Suprapubic skin (tissue), 4 donors: ENCODE results near the gene SEM1. TPM values are rescaled to one million over a fixed set of nuclear protein-coding genes. Genes with fewer than 3 reads are reported as not detected.
A peak's percentile ranks its signal among the peaks of the same experiment; 100 is the strongest.
"Not testable (repeated sequence)": the region's sequence is repeated elsewhere in the genome, so short reads cannot be mapped to it uniquely, and the experiment has no call there.

ENCODE experiments used
- DNase-seq, 2 donors: peaks; one replicate each; pipeline ENCODE4 v3.0.0-alpha.2; 2019; ENCODE audit warnings: low spot score in 2 of 2
- H3K27ac ChIP-seq: fragments of 200-600 bp; sonication (generic); one replicate; pipeline ENCODE4 v1.5.1; 2019
- H3K27me3 ChIP-seq: fragments of 200-600 bp; sonication (generic); one replicate; pipeline ENCODE4 v1.5.1; 2019
- H3K36me3 ChIP-seq: fragments of 200-600 bp; sonication (generic); one replicate; pipeline ENCODE4 v1.5.1; 2019
- H3K4me1 ChIP-seq: fragments of 200-600 bp; sonication (generic); one replicate; pipeline ENCODE4 v1.5.1; 2019
- H3K4me3 ChIP-seq: fragments of 200-600 bp; sonication (generic); one replicate; pipeline ENCODE4 v1.5.1; 2019; ENCODE audit warnings: mild to moderate bottlenecking
- H3K9me3 ChIP-seq: fragments of 200-600 bp; sonication (generic); one replicate; pipeline ENCODE4 v1.5.1; 2019
- EP300 ChIP-seq: sonication (generic); formaldehyde crosslinking; IDR thresholded peaks from one replicate; pipeline ENCODE4 v1.6.1; 2017; ENCODE audit warnings: antibody characterized with exemption
- POLR2A ChIP-seq, 2 donors: fragments of 450-650 bp; IDR thresholded peaks; one replicate each; pipeline ENCODE4 v1.6.1; 2017; ENCODE audit warnings: antibody characterized with exemption in 2 of 2, mild to moderate bottlenecking in 2 of 2, moderate library complexity in 2 of 2
- POLR2AphosphoS5 ChIP-seq, 3 donors: sonication (generic); formaldehyde crosslinking; IDR thresholded peaks; one replicate each; pipeline ENCODE4 v1.6.1; 2017; ENCODE audit warnings: antibody characterized with exemption in 3 of 3
- WGBS: methylation state at CpG from one replicate; pipeline ENCODE4 v1.1.5; 2018; 5-methylcytosine and 5-hydroxymethylcytosine counted together
- total RNA-seq, 4 donors: library from RNA; depleted of rRNA; stranded (reverse); fragments of >200 nt; gene quantifications; one replicate each; pipeline ENCODE4 v1.1.0, GENCODE V29; 2016
- TF ChIP-seq, protein P1 (sequence below), 2 donors: fragments of 200-600 bp in 1 of 2; fragments of 450-650 bp in 1 of 2; sonication (generic) in 1 of 2; IDR thresholded peaks; one replicate each; pipeline ENCODE4 v1.5.1; 2016 to 2019; ENCODE audit warnings: antibody characterized with exemption in 2 of 2, mild to moderate bottlenecking in 1 of 2, moderate library complexity in 1 of 2

Gene SEM1
- total RNA-seq = 10 to 100 TPM; 16.6 to 33.3 (median 17.7) TPM

DNA sequence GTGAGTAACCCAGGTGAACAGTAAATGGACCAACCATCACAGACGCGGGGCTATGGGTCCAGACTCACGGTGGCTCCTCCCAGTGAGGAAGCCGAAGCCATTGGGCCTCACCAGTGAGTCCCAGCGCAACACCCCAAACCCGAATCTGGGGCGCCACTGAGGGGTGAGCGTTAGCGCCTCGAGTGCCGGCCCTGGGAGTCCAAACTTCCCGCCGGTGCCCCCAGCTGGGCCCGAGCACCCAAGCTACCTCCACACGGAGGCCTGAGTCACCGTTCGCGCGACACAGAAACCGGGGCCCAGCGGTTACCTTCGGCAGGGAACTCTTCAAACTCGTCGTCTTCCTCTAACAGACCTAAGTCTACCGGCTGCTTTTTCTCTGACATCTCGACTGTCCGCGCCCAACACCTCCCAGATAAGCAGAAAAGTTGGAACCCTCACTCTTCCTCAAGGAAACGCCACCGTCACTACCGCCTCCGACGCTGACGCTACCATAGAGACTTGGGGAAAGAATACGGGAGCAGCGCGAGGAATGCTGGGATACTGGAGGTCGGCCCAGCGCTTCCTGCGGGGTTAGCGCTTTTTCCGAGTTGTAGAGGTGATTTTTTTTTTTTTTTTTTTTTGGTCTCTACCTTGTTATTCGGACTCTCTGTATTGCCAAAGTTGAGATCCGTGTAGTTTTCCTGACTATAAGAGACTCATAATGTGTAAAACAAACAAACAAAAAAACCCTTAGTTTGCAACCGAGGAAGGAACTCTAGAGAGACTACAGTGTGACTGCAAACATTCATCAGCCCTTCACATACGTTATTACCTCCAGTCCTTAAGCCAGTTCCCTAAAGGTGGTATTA is at the start of gene SEM1:
SEM1 (minus strand) TSS at position 466 of the 848 bp plus-strand sequence; CDS start at position 383, 83 bp downstream.
- Histone ChIP-seq H3K4me1 (peaks cover 19% of the 10 kb centered on the region), H3K4me3 (peak within 1 kb of the TSS; percentile 87), H3K27me3 (no peaks in the 10 kb centered on the region), H3K9me3 (peaks cover 4% of the 10 kb centered on the region), H3K36me3 (no peaks in the 10 kb centered on the region), H3K27ac (peak within 1 kb of the TSS; percentile 88)
- WGBS = under 1% methylated on average over 46 of the region's 46 CpGs
- peak; percentile 79 to 90 for DNase-seq
- TF ChIP-seq, protein P1, sequence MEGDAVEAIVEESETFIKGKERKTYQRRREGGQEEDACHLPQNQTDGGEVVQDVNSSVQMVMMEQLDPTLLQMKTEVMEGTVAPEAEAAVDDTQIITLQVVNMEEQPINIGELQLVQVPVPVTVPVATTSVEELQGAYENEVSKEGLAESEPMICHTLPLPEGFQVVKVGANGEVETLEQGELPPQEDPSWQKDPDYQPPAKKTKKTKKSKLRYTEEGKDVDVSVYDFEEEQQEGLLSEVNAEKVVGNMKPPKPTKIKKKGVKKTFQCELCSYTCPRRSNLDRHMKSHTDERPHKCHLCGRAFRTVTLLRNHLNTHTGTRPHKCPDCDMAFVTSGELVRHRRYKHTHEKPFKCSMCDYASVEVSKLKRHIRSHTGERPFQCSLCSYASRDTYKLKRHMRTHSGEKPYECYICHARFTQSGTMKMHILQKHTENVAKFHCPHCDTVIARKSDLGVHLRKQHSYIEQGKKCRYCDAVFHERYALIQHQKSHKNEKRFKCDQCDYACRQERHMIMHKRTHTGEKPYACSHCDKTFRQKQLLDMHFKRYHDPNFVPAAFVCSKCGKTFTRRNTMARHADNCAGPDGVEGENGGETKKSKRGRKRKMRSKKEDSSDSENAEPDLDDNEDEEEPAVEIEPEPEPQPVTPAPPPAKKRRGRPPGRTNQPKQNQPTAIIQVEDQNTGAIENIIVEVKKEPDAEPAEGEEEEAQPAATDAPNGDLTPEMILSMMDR (IDR thresholded peaks at IDR 0.05) = no peak
- TF ChIP-seq EP300 (no peak), POLR2A (IDR thresholded peaks at IDR 0.05) (peak in 1 of 2 donors; percentile 62), POLR2AphosphoS5 (IDR thresholded peaks at IDR 0.05) (peak in 1 of 3 donors; percentile 57)

DNA sequence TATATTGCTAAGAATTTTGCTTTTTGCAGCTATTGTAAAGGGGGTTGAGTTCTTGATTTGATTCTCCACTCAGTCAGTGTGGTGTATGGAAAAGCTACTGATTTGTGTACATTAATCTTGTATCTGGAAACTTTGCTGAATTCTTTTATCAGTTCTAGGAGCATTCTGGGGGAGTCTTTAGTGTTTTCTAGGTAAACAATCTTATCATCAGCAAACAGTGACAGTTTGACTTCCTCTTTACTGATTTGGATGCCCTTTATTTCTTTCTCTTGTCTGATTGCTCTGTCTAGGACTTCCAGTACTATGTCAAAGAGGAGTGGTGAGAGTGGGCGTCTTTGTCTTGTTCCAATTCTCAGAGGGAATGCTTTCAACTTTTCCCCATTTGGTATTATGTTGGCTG is 48.2 kb upstream of the SEM1 start:
- not testable (repeated sequence) for H3K36me3 ChIP-seq, H3K4me1 ChIP-seq, DNase-seq, H3K4me3 ChIP-seq, H3K27ac ChIP-seq, H3K27me3 ChIP-seq, H3K9me3 ChIP-seq
- 90% methylated on average over 1 of the region's 1 CpG for WGBS

DNA sequence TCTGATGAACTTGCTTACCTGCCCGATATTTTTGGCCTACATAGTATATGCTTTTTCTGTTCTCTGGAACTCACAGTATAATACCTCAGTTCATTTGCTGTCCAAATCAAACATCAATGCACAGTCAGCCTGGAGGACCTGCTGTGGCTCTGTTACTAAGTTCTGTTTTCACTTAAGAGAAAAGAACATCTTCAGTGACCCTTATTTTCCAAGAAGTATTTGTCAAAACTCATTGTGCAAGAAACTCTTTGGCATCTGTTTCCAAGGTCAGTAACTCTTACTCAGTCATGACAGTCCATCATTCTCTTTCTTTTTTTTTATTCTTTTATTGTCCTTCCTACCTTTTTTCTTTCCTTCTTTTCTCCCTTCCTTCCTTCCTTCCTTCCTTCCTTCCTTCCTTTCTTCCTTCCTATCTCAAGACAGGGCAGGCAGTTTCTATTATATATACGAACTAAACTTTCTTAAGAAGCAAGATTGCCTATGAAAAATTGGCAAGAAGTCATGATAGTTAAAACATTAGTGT is 37.8 kb upstream of the SEM1 start:
- Histone ChIP-seq H3K27me3 (peaks cover 3% of the 10 kb centered on the region), H3K9me3 (no peaks in the 10 kb centered on the region), H3K27ac (no peak overlapping the region), H3K4me3 (no peak overlapping the region), H3K4me1 (peaks cover 4% of the 10 kb centered on the region), H3K36me3 (no peaks in the 10 kb centered on the region)
- WGBS = 67% methylated on average over 2 of the region's 2 CpGs
- no peak for DNase-seq
- TF ChIP-seq EP300 (no peak), POLR2AphosphoS5 (IDR thresholded peaks at IDR 0.05) (no peak), POLR2A (IDR thresholded peaks at IDR 0.05) (no peak)
- TF ChIP-seq, protein P1 (IDR thresholded peaks at IDR 0.05) = no peak

DNA sequence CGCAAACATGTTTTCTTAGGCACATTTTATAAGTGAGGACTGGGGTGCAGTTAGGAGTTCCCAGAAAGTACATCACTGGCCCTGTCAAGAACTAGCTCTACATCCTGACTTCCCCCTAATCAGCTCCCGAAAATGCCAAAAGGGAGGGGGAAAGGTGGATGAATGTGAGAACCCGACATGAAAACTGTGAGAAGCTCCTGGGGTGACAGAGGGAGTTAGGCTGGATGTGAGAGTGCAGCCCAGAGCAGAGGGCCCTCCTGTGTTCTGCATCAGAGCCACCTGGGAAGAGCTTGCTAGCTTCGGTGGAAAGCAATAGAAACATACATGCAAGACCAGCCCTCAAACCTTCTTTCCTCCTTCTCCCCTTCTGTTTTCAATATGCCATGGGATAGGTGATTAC is 30.5 kb upstream of the SEM1 start:
- Histone ChIP-seq H3K36me3 (no peaks in the 10 kb centered on the region), H3K27ac (no peak overlapping the region), H3K9me3 (no peaks in the 10 kb centered on the region), H3K27me3 (peaks cover 16% of the 10 kb centered on the region), H3K4me3 (no peak overlapping the region), H3K4me1 (no peaks in the 10 kb centered on the region)
- 69% methylated on average over 4 of the region's 4 CpGs for WGBS
- TF ChIP-seq EP300 (no peak), POLR2AphosphoS5 (IDR thresholded peaks at IDR 0.05) (no peak), POLR2A (IDR thresholded peaks at IDR 0.05) (no peak)
- TF ChIP-seq, protein P1 (IDR thresholded peaks at IDR 0.05) = no peak
- no peak for DNase-seq

DNA sequence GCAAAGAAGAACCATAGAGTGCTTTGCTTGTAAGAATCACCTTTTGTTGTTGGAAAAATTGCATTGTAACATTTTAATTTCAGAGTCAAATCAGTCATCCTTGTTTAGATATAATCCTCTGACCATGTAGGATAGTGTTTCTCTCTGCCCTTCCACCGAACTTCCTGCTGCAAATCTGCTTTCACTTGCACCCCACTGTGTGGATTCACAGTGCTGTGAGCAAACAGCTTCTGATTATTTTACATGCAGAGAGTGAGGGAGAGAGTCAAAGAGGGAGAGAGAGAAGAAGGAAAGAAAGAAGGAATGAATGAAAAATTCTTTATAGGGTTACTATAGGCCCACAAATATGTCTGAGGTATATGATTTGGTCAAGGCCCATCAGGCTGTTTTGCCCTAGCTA is 30.0 kb upstream of the SEM1 start:
- no peaks in the 10 kb centered on the region for H3K4me1 ChIP-seq
- 75% methylated on average over 1 of the region's 1 CpG for WGBS
- H3K27me3 ChIP-seq = peaks cover 16% of the 10 kb centered on the region
- DNase-seq = no peak
- H3K36me3 ChIP-seq = no peaks in the 10 kb centered on the region
- TF ChIP-seq, protein P1 (IDR thresholded peaks at IDR 0.05) = no peak
- TF ChIP-seq EP300 (no peak), POLR2A (IDR thresholded peaks at IDR 0.05) (no peak), POLR2AphosphoS5 (IDR thresholded peaks at IDR 0.05) (no peak)
- no peak overlapping the region for H3K4me3 ChIP-seq
- no peak overlapping the region for H3K27ac ChIP-seq
- no peaks in the 10 kb centered on the region for H3K9me3 ChIP-seq
